ENCODE data around the gene NOL8. TPM values are rescaled to one million over a fixed set of nuclear protein-coding genes. Genes with fewer than 3 reads are reported as not detected.

Gene NOL8
- total RNA-seq, 1 experiment from 2014 or later = 48.4 TPM

- Histone ChIP-seq H3K4me2 (ENCODE audit: insufficient read depth, insufficient read length, low read length) (no peak overlapping the region), H2AFZ (ENCODE audit: low read length) (no peak overlapping the region)
- no peak overlapping the region for H3K27ac Mint-ChIP-seq
Observed at GRCh38 chr9:92359394-92359995, 34.3 kb upstream of the NOL8 start.

More at GRCh38 chr9:92359394-92359995, 34.3 kb upstream of the NOL8 start:
- WGBS (ENCODE audit: extremely low coverage, insufficient read length, low lambda C conversion rate) = no CpG with 5 or more reads among the region's 2 CpGs
- no peaks in the 10 kb centered on the region for H3K79me1 ChIP-seq (ENCODE audit: insufficient read depth, low read depth, low read length, poor library complexity, severe bottlenecking)
- H2BK15ac ChIP-seq (ENCODE audit: low read depth, low read length) = no peak overlapping the region
- H2AK5ac ChIP-seq (ENCODE audit: insufficient read length, low read length) = no peak overlapping the region
- no peak overlapping the region for H2BK5ac ChIP-seq (ENCODE audit: insufficient read length, low read length)
- H3K23ac ChIP-seq (ENCODE audit: insufficient read length, low read depth, low read length) = no peak overlapping the region
- no peak overlapping the region for H2BK20ac ChIP-seq (ENCODE audit: low read depth, low read length, poor library complexity, severe bottlenecking)
- Mint-ChIP-seq H3K36me3 (ENCODE audit: insufficient read depth in 1 of 3, low read depth in 3 of 3) (peaks cover 19 to 29% (median 25%) of the 10 kb centered on the region in 3 experiments), H3K9me3 (peaks cover 18 to 21% of the 10 kb centered on the region in 2 experiments), H3K4me3 (no peak overlapping the region), H3K27me3 (ENCODE audit: low read depth) (no peaks in the 10 kb centered on the region), H3K4me1 (no peaks in the 10 kb centered on the region)
- H4K8ac ChIP-seq (replicated peaks; ENCODE audit: insufficient read length, low read depth, low read length) = no peak overlapping the region
- H2BK12ac ChIP-seq (ENCODE audit: insufficient read length, low read depth, low read length) = no peak overlapping the region
- no peak for TF ChIP-seq CTCF (conservative IDR thresholded peaks at IDR 0.05)
- no peak overlapping the region for H3K4ac ChIP-seq (ENCODE audit: low read depth, low read length)
- no peak overlapping the region for H3K14ac ChIP-seq (ENCODE audit: insufficient read depth, low read length)
- H3K27ac ChIP-seq (ENCODE audit: insufficient read length, low read depth, low read length) = no peak overlapping the region
- no peaks in the 10 kb centered on the region for H4K20me1 ChIP-seq (ENCODE audit: control insufficient read depth, insufficient read depth, insufficient read length)
- no peak overlapping the region for H4K91ac ChIP-seq (ENCODE audit: insufficient read length, low read depth, low read length)
- H3K4me1 ChIP-seq (ENCODE audit: insufficient read depth, low read length) = no peaks in the 10 kb centered on the region
- H3K18ac ChIP-seq (ENCODE audit: insufficient read length, low read depth, low read length) = no peak overlapping the region
- H3K9ac ChIP-seq (ENCODE audit: extremely low read depth, insufficient read length, low read length) = no peak overlapping the region
- no peak overlapping the region for H2BK120ac ChIP-seq (ENCODE audit: low read depth, low read length, poor library complexity, severe bottlenecking)
- H3K23me2 ChIP-seq (ENCODE audit: insufficient read length, low read depth, low read length, poor library complexity, severe bottlenecking) = no peaks in the 10 kb centered on the region
- no peaks in the 10 kb centered on the region for H3K27me3 ChIP-seq (ENCODE audit: insufficient read depth, low read length)
- H3K9me3 ChIP-seq (ENCODE audit: control insufficient read depth, low read depth, low read length) = no peaks in the 10 kb centered on the region
- no peak overlapping the region for H3K56ac ChIP-seq (ENCODE audit: insufficient read length, low read depth, low read length)
- no peak overlapping the region for H3T11ph ChIP-seq (ENCODE audit: low read length)
- no peaks in the 10 kb centered on the region for H3K79me2 ChIP-seq (ENCODE audit: insufficient read depth, low read length)
- H4K5ac ChIP-seq (ENCODE audit: insufficient read length, low read depth, low read length) = no peak overlapping the region
- DNase-seq = no peak

All from H9 (cell line).